Panc1 (cell line): Measurements from ENCODE around the gene MAML3. TPM values are rescaled to one million over a fixed set of nuclear protein-coding genes. Genes with fewer than 3 reads are reported as not detected.

ENCODE experiments used
- ATAC-seq: fragments of 200-7000 bp; cut with Tn5 transposase; 2 replicates; pipeline ENCODE4 v1.9.1; 2020; ENCODE audit warnings: mild to moderate bottlenecking, moderate library complexity
- BruUV-seq: library from RNA; stranded (reverse); fragments of 400-500 nt; replicated peaks from 2 replicates; lab custom pipeline; 2021; lab: Mats Ljungman, UMichigan
- CTCF ChIA-PET: fragments of 300-600 bp; sonication (Branson Sonifier 250); formaldehyde crosslinking; loops from one replicate; lab custom pipeline; 2022; ENCODE audit warnings: antibody characterized with exemption; lab: Charles Lee
- POLR2A ChIA-PET: fragments of 300-600 bp; sonication (Branson Sonifier 250); formaldehyde crosslinking; loops from one replicate; lab custom pipeline; 2022; ENCODE audit warnings: antibody characterized with exemption; lab: Charles Lee
- DNase-seq: peaks from one replicate; pipeline ENCODE4 v3.0.0-alpha.2; 2010; ENCODE audit warnings: low read depth, low spot score
- H3K27ac ChIP-seq: 2 replicates; pipeline ENCODE4 v1.5.1; 2011; ENCODE audit warnings: mild to moderate bottlenecking, low read length, inconsistent platforms
- H3K27me3 ChIP-seq: fragments of 200-500 bp; sonication (Bioruptor generic); 2 replicates; pipeline ENCODE4 v1.6.0; 2014; ENCODE audit warnings: low read length, inconsistent platforms; ENCODE audit not compliant: control insufficient read depth, insufficient read depth
- H3K36me3 ChIP-seq: fragments of 200-500 bp; sonication (Bioruptor generic); 2 replicates; pipeline ENCODE4 v1.5.1; 2014; ENCODE audit warnings: inconsistent platforms, mild to moderate bottlenecking, low read length, moderate library complexity; ENCODE audit not compliant: control insufficient read depth, insufficient read depth
- H3K4me1 ChIP-seq: 2 replicates; pipeline ENCODE4 v1.5.1; 2011; ENCODE audit warnings: inconsistent platforms, mild to moderate bottlenecking, low read length, moderate library complexity; ENCODE audit not compliant: control insufficient read depth, insufficient read depth
- H3K4me3 ChIP-seq, 2 experiments: 2 replicates each; pipeline ENCODE4 v1.5.1; 2011 to 2012; ENCODE audit warnings: low read depth in 2 of 2, low read length in 2 of 2, mild to moderate bottlenecking in 2 of 2, inconsistent platforms in 1 of 2, moderate library complexity in 1 of 2
- H3K9me3 ChIP-seq: fragments of 200-500 bp; sonication (Bioruptor generic); 2 replicates; pipeline ENCODE4 v1.5.1; 2014; ENCODE audit warnings: low read depth, mild to moderate bottlenecking, inconsistent platforms, low read length, moderate library complexity; ENCODE audit not compliant: control insufficient read depth, insufficient read depth
- POLR2AphosphoS5 ChIP-seq: IDR thresholded peaks from 2 replicates; pipeline ENCODE4 v1.6.1; 2012; ENCODE audit warnings: mild to moderate bottlenecking, low read depth, low read length, moderate library complexity
- REST ChIP-seq, 2 experiments: IDR thresholded peaks; 2 replicates each; pipeline ENCODE4 v1.6.1; 2011 to 2012; ENCODE audit warnings: low read depth in 2 of 2, control low read depth in 1 of 2, low read length in 1 of 2, mild to moderate bottlenecking in 1 of 2, moderate library complexity in 1 of 2; ENCODE audit not compliant: insufficient read depth in 1 of 2
- SIN3A ChIP-seq: IDR thresholded peaks from 2 replicates; pipeline ENCODE4 v1.6.1; 2012; ENCODE audit warnings: low read depth, mild to moderate bottlenecking, low read length, moderate library complexity, borderline replicate concordance; ENCODE audit not compliant: insufficient read depth
- TCF7L2 ChIP-seq: IDR thresholded peaks from 2 replicates; pipeline ENCODE4 v1.6.1; 2011; ENCODE audit warnings: mild to moderate bottlenecking, low read depth, low read length, inconsistent platforms
- in situ Hi-C: cut with HindIII; loops from 2 replicates; pipeline ENCODE4 v1.10.0; 2016; ENCODE audit warnings: low sequenced_read_pairs, low pct_unique_long_range_greater_than_20kb
- intact Hi-C: fragments of 100-400 bp; cut with micrococcal nuclease; formaldehyde crosslinking; loops from one replicate; pipeline ENCODE4 v1.10.0; 2022; ENCODE audit not compliant: unreplicated experiment
- total RNA-seq: library from RNA; stranded (reverse); gene quantifications from one replicate; pipeline ENCODE4 v1.2.1, GENCODE V29; 2021; ENCODE audit not compliant: unreplicated experiment
- TF ChIP-seq, protein P1 (sequence below): fragments of 450-650 bp; IDR thresholded peaks from 2 replicates; pipeline ENCODE4 v1.5.1; 2017; ENCODE audit warnings: mild to moderate bottlenecking

The MAML3 gene
- total RNA-seq, 1 experiment from 2014 or later: 7.7 TPM

- Histone ChIP-seq H3K27me3 (no peaks in the 10 kb centered on the region), H3K4me1 (peaks cover 4% of the 10 kb centered on the region; the same call in 1 of the 2 replicates), H3K27ac (no peak overlapping the region), H3K36me3 (no peaks in the 10 kb centered on the region), H3K4me3 (no peak overlapping the region), H3K9me3 (no peaks in the 10 kb centered on the region)
- intact Hi-C loops (loop anchor here (10.0 kb wide), 1 partner anchor 423 kb away; no protein-coding TSS in a partner anchor), in situ Hi-C loops (no loop called here)
- DNase-seq (no peak), ATAC-seq (no peak)
- TF ChIP-seq POLR2AphosphoS5: no peak
- no peak for TF ChIP-seq REST (IDR thresholded peaks at IDR 0.05; ENCODE audit: insufficient read depth in 1 of 2, low read depth in 2 of 2, low read length in 1 of 2)
- no peak for TF ChIP-seq TCF7L2
- TF ChIP-seq, protein P1, sequence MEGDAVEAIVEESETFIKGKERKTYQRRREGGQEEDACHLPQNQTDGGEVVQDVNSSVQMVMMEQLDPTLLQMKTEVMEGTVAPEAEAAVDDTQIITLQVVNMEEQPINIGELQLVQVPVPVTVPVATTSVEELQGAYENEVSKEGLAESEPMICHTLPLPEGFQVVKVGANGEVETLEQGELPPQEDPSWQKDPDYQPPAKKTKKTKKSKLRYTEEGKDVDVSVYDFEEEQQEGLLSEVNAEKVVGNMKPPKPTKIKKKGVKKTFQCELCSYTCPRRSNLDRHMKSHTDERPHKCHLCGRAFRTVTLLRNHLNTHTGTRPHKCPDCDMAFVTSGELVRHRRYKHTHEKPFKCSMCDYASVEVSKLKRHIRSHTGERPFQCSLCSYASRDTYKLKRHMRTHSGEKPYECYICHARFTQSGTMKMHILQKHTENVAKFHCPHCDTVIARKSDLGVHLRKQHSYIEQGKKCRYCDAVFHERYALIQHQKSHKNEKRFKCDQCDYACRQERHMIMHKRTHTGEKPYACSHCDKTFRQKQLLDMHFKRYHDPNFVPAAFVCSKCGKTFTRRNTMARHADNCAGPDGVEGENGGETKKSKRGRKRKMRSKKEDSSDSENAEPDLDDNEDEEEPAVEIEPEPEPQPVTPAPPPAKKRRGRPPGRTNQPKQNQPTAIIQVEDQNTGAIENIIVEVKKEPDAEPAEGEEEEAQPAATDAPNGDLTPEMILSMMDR: no peak
- no peak for TF ChIP-seq SIN3A
- CTCF ChIA-PET: no interaction called here
- POLR2A ChIA-PET: no interaction called here
- BruUV-seq: no TSS peak
These were observed 3.4 kb upstream of the MAML3 start for GRCh38 chr4:140157341-140157740.

DNA sequence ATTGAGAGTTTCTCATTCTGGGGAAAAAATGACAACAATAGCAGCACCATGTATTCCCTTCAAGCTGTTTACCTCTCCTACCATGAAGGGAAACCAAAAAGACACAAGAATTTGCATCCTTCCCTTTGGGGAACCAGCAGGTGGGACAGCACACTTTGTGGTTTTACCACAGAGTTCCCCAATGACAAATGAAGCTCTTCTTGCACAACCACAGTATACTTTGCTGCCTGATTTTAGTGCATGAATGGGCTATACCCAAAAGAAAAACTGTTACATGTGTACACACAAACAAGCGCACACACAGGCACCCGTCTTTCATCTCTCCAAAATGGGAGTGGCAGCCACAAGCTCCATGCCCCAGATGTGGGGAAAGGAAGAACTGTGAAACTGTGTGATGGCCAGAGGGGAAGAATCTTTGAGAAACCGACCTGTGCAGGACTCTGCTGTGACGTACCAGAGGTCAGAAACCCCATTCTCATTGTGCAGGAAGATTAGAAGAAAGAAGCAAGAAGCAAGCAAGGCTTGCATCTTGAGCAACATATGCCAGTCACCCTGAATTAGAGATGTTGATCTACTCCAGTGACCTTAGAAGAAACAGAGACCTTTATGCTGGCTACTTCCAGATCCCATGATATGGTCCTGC, 2.7 kb upstream of the MAML3 start:
- Histone ChIP-seq H3K36me3 (no peaks in the 10 kb centered on the region), H3K9me3 (no peaks in the 10 kb centered on the region), H3K4me1 (peaks cover 4% of the 10 kb centered on the region; the same call in 1 of the 2 replicates), H3K27ac (no peak overlapping the region), H3K27me3 (no peaks in the 10 kb centered on the region), H3K4me3 (no peak overlapping the region)
- BruUV-seq: no TSS peak
- TF ChIP-seq TCF7L2: no peak
- TF ChIP-seq SIN3A: no peak
- TF ChIP-seq REST (IDR thresholded peaks at IDR 0.05; ENCODE audit: insufficient read depth in 1 of 2, low read depth in 2 of 2, low read length in 1 of 2): no peak
- TF ChIP-seq POLR2AphosphoS5: no peak
- TF ChIP-seq, protein P1: no peak
- ChIA-PET CTCF (no interaction called here), POLR2A (no interaction called here)
- DNase-seq (no peak), ATAC-seq (no peak)
- in situ Hi-C loops: no loop called here
- intact Hi-C loops: loop anchor here (10.0 kb wide), 1 partner anchor 422 kb away; no protein-coding TSS in a partner anchor
